ENCODE results near the gene SPATA21.
"Not testable (repeated sequence)": the region's sequence is repeated elsewhere in the genome, so short reads cannot be mapped to it uniquely, and the experiment has no call there.

GRCh38 chr1:16474891-16475290, 37.7 kb upstream of the SPATA21 start:
- TF ChIP-seq CTCF, POLR2A (IDR thresholded peaks at IDR 0.05): not testable (repeated sequence)

All from testis (tissue), 2 donors.